ENCODE measurements around the gene PTPRZ1. TPM values are rescaled to one million over a fixed set of nuclear protein-coding genes. Genes with fewer than 3 reads are reported as not detected.

PTPRZ1 gene
- total RNA-seq, 1 experiment from 2014 or later = 0.37 TPM

DNA sequence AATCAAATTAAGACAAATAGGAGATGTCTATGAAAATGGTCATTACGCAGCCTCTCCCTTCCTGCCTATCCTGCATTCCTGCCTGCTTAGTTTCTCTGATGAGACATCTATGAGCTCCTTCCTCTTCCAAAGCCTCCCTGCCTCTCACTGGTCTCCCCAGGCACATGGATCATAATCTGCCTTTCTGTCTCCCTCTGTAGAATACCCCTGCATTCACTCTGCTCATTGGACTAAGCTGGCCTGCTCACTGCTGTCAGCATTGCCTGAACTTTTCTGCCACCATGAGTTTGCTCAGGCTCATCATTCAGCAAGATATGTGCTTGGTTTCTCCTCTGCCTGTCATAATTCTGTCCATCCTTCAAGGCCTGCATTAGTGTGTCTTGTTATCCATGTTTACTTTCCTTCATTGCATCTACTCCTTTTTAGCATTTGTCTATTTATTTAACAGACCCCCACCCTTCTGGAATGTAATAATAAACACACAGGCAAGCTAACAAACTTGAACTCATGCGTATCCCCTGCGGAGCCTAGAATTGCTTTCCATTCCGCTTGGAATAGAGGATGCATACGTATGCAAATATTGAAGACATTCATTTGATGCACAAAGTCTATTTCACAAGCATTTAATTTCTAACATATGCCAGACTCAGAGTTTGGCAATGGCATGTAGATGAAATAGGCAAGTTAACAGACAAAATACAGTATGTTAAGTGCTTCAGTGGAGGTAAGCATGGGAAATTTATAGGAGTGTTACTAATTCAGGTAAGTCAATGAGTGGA lies 88.3 kb downstream of the PTPRZ1 start:
- peak; percentile 38 to 46 for DNase-seq

DNA sequence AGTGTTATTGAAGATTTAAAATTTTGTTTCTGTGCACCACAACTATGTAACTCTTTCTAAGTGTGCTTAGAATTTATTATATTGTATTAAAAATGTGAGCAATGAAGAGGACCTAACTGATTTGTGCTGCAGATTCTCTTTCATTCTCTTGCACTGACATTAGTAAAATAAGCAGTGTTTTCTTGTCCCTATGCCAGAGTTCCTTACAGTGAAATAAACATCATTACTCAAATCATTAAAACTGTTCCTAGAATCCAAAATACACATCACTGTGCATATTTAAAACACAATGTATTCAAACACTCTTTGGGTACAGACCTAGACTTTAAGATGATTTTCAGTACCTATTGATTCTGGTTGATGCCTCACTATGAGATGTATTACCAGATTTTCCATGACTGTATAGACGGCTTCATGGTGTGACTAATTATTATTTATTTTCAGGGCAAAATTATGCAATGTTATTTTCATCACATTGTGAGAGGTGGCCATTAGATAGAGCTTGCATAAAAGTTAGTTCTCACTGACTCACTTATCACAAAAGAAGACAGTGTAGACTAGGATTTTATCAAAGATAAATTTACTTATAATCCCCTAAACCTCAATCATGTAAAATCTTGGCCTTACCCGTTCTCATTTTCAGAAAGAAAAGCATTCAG lies 93.4 kb downstream of the PTPRZ1 start:
- no peak overlapping the region for H2AFZ ChIP-seq
- no peak overlapping the region for H3K4me3 ChIP-seq
- intact Hi-C loops (cut with micrococcal nuclease; ENCODE audit: unreplicated experiment) = no loop called here
- no peaks in the 10 kb centered on the region for H3K79me2 ChIP-seq (ENCODE audit: low read depth)
- ChIA-PET CTCF (no interaction called here), POLR2A (ENCODE audit: unreplicated experiment) (no interaction called here)
- no peaks in the 10 kb centered on the region for H3K9me2 ChIP-seq (ENCODE audit: insufficient read depth)
- H3K4me1 ChIP-seq (replicated peaks; ENCODE audit: insufficient read depth) = no peaks in the 10 kb centered on the region
- no peak for DNase-seq
- no TSS peak for BruUV-seq (replicated peaks)
- H3K9me3 ChIP-seq (ENCODE audit: insufficient read depth, low read depth) = 0 out of 2 replicates have a peak, but pooled peaks cover 3% of the 10 kb centered on the region
- no peaks in the 10 kb centered on the region for H4K20me1 ChIP-seq (ENCODE audit: insufficient read depth)
- no peaks in the 10 kb centered on the region for H3K27me3 ChIP-seq (ENCODE audit: insufficient read depth, low read depth)
- H3F3A ChIP-seq (ENCODE audit: insufficient read depth, low read depth) = no peaks in the 10 kb centered on the region
- no peak overlapping the region for H3K4me2 ChIP-seq
- no peak overlapping the region for H3K27ac ChIP-seq
- TF ChIP-seq, protein P1, sequence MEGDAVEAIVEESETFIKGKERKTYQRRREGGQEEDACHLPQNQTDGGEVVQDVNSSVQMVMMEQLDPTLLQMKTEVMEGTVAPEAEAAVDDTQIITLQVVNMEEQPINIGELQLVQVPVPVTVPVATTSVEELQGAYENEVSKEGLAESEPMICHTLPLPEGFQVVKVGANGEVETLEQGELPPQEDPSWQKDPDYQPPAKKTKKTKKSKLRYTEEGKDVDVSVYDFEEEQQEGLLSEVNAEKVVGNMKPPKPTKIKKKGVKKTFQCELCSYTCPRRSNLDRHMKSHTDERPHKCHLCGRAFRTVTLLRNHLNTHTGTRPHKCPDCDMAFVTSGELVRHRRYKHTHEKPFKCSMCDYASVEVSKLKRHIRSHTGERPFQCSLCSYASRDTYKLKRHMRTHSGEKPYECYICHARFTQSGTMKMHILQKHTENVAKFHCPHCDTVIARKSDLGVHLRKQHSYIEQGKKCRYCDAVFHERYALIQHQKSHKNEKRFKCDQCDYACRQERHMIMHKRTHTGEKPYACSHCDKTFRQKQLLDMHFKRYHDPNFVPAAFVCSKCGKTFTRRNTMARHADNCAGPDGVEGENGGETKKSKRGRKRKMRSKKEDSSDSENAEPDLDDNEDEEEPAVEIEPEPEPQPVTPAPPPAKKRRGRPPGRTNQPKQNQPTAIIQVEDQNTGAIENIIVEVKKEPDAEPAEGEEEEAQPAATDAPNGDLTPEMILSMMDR (conservative IDR thresholded peaks at IDR 0.05) = no peak
- no peak for TF ChIP-seq EZH2 (IDR thresholded peaks at IDR 0.05; ENCODE audit: low read depth)
- no peaks in the 10 kb centered on the region for H3K36me3 ChIP-seq (ENCODE audit: low read depth)

More for the DNA sequence above, 88.3 kb downstream of the PTPRZ1 start:
- intact Hi-C loops (cut with micrococcal nuclease; ENCODE audit: unreplicated experiment) = no loop called here
- Histone ChIP-seq H3K9me3 (ENCODE audit: insufficient read depth, low read depth) (0 out of 2 replicates have a peak, but pooled peaks cover 3% of the 10 kb centered on the region), H3K79me2 (ENCODE audit: low read depth) (no peaks in the 10 kb centered on the region), H3K4me3 (no peak overlapping the region), H2AFZ (no peak overlapping the region), H3K4me2 (no peak overlapping the region), H3K4me1 (replicated peaks; ENCODE audit: insufficient read depth) (peaks cover 5% of the 10 kb centered on the region), H3K9me2 (ENCODE audit: insufficient read depth) (no peaks in the 10 kb centered on the region), H3K27me3 (ENCODE audit: insufficient read depth, low read depth) (no peaks in the 10 kb centered on the region), H3K36me3 (ENCODE audit: low read depth) (no peaks in the 10 kb centered on the region), H3F3A (ENCODE audit: insufficient read depth, low read depth) (no peaks in the 10 kb centered on the region), H3K27ac (no peak overlapping the region), H4K20me1 (ENCODE audit: insufficient read depth) (no peaks in the 10 kb centered on the region)
- TF ChIP-seq, protein P1 (conservative IDR thresholded peaks at IDR 0.05) = no peak
- TF ChIP-seq EZH2 (IDR thresholded peaks at IDR 0.05; ENCODE audit: low read depth) = no peak
- no TSS peak for BruUV-seq (replicated peaks)
- CTCF ChIA-PET = interaction anchor here (1.0 kb wide), 1 partner anchor 33 kb away, joined by 3 read pairs; no protein-coding TSS in a partner anchor
- POLR2A ChIA-PET (ENCODE audit: unreplicated experiment) = interaction anchor here (0.5 kb wide), 1 partner anchor 144 kb away, joined by 9 read pairs; no protein-coding TSS in a partner anchor

DNA sequence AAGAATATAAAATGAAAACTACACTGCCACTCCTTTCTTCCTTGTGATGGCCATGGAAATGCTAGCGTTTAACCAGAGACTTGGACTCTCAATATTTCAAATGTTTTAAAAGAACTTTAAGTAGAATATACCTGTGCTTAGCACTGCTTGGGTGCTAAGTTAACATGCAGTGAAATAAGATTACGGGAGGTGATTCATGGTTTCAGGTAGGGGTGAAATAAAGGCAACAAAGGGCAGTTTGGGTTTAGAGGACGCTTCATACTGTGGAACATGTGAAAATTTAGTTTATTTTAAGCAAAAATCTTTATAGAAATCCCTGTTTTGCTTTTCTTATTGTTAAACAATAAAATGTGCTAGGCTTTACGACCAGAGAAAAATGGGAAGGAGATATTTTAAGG lies 94.0 kb downstream of the PTPRZ1 start:
- ChIA-PET CTCF (no interaction called here), POLR2A (ENCODE audit: unreplicated experiment) (no interaction called here)
- Histone ChIP-seq H3K9me3 (ENCODE audit: insufficient read depth, low read depth) (0 out of 2 replicates have a peak, but pooled peaks cover 3% of the 10 kb centered on the region), H3K4me2 (no peak overlapping the region), H3K4me1 (replicated peaks; ENCODE audit: insufficient read depth) (no peaks in the 10 kb centered on the region), H3K27me3 (ENCODE audit: insufficient read depth, low read depth) (no peaks in the 10 kb centered on the region), H3K9me2 (ENCODE audit: insufficient read depth) (no peaks in the 10 kb centered on the region), H4K20me1 (ENCODE audit: insufficient read depth) (no peaks in the 10 kb centered on the region), H3F3A (ENCODE audit: insufficient read depth, low read depth) (no peaks in the 10 kb centered on the region), H3K27ac (no peak overlapping the region), H3K36me3 (ENCODE audit: low read depth) (no peaks in the 10 kb centered on the region), H2AFZ (no peak overlapping the region), H3K4me3 (no peak overlapping the region), H3K79me2 (ENCODE audit: low read depth) (no peaks in the 10 kb centered on the region)
- no peak for DNase-seq
- TF ChIP-seq, protein P1 (conservative IDR thresholded peaks at IDR 0.05) = no peak
- no peak for TF ChIP-seq EZH2 (IDR thresholded peaks at IDR 0.05; ENCODE audit: low read depth)
- no TSS peak for BruUV-seq (replicated peaks)
- intact Hi-C loops (cut with micrococcal nuclease; ENCODE audit: unreplicated experiment) = no loop called here
